Measurements from ENCODE around the gene NRP2.

NRP2 gene

DNA sequence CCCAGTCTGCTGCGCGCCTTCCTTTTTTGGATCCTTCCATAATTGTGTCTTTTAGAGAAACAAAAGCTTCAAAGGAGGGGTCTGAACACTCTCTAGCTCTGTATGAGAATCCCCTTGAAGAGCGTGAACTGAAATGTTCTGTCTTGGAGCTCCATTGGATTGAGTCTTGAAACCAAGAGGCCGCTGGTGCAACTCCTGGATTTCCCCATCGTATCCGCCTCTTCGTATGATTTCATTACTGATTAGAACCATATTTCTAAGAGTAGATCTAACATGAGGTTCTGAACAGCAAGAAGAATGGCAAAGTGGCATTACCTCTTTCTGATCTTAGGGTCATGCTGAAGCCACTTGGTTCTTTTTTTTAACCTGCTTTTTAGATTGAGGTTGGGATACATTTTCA, 31.4 kb upstream of the NRP2 start:
- no peak for ATAC-seq
- TF ChIP-seq ZNF70 (CRISPR knock-in tag; IDR thresholded peaks at IDR 0.05): no peak
- no peak for TF ChIP-seq SNAI2 (CRISPR knock-in tag; IDR thresholded peaks at IDR 0.05)
- TF ChIP-seq ISL1 (CRISPR knock-in tag; IDR thresholded peaks at IDR 0.05): no peak
- no peak for TF ChIP-seq GLIS3 (CRISPR knock-in tag; IDR thresholded peaks at IDR 0.05)

DNA sequence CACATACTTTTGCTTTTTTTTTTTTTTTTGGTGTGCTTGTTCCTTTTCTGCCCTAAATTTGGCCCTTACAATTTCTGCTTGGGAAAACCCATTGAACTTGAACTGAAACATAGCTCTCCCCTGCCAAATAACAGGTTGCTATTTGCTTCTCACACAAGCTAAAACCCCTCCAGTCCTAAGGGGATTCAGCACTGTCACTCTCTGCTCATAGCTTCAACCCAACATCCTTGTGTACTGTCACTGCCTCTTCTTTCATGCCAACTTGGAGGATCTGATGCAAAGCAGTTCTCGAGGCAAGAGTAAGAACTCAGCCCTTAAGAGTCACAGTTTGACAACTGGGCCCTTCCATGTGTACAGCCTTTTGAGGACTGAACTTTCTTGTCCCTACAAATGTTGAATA, 30.6 kb upstream of the NRP2 start:
- TF ChIP-seq GLIS3 (CRISPR knock-in tag; IDR thresholded peaks at IDR 0.05): no peak
- TF ChIP-seq OSR1 (CRISPR knock-in tag; IDR thresholded peaks at IDR 0.05): no peak
- TF ChIP-seq ESRRG (CRISPR knock-in tag; IDR thresholded peaks at IDR 0.05): no peak
- TF ChIP-seq, protein P1, sequence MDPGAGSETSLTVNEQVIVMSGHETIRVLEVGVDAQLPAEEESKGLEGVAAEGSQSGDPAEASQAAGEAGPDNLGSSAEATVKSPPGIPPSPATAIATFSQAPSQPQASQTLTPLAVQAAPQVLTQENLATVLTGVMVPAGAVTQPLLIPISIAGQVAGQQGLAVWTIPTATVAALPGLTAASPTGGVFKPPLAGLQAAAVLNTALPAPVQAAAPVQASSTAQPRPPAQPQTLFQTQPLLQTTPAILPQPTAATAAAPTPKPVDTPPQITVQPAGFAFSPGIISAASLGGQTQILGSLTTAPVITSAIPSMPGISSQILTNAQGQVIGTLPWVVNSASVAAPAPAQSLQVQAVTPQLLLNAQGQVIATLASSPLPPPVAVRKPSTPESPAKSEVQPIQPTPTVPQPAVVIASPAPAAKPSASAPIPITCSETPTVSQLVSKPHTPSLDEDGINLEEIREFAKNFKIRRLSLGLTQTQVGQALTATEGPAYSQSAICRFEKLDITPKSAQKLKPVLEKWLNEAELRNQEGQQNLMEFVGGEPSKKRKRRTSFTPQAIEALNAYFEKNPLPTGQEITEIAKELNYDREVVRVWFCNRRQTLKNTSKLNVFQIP (CRISPR knock-in tag; IDR thresholded peaks at IDR 0.05; ENCODE audit: borderline replicate concordance, low read depth): no peak
- TF ChIP-seq BACH2 (CRISPR knock-in tag; IDR thresholded peaks at IDR 0.05; ENCODE audit: borderline replicate concordance): no peak
- TF ChIP-seq SNAI2 (CRISPR knock-in tag; IDR thresholded peaks at IDR 0.05): no peak
- no peak for TF ChIP-seq RARB (CRISPR knock-in tag; IDR thresholded peaks at IDR 0.05)
- TF ChIP-seq ZNF565 (CRISPR knock-in tag; conservative IDR thresholded peaks at IDR 0.05; ENCODE audit: low read depth): no peak
- TF ChIP-seq CSDC2 (CRISPR knock-in tag; IDR thresholded peaks at IDR 0.05): no peak
- TF ChIP-seq TOX (CRISPR knock-in tag; IDR thresholded peaks at IDR 0.05; ENCODE audit: borderline replicate concordance): no peak
- no peak for TF ChIP-seq ZNF8 (CRISPR knock-in tag; IDR thresholded peaks at IDR 0.05)
- TF ChIP-seq, protein P2, sequence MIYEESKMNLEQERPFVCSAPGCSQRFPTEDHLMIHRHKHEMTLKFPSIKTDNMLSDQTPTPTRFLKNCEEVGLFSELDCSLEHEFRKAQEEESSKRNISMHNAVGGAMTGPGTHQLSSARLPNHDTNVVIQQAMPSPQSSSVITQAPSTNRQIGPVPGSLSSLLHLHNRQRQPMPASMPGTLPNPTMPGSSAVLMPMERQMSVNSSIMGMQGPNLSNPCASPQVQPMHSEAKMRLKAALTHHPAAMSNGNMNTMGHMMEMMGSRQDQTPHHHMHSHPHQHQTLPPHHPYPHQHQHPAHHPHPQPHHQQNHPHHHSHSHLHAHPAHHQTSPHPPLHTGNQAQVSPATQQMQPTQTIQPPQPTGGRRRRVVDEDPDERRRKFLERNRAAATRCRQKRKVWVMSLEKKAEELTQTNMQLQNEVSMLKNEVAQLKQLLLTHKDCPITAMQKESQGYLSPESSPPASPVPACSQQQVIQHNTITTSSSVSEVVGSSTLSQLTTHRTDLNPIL (CRISPR knock-in tag; IDR thresholded peaks at IDR 0.05; ENCODE audit: low read depth): no peak
- no peak for TF ChIP-seq ZNF70 (CRISPR knock-in tag; IDR thresholded peaks at IDR 0.05)
- TF ChIP-seq PPARA (CRISPR knock-in tag; IDR thresholded peaks at IDR 0.05; ENCODE audit: borderline replicate concordance): no peak
- no peak for TF ChIP-seq ARNTL (CRISPR knock-in tag; IDR thresholded peaks at IDR 0.05; ENCODE audit: borderline replicate concordance, low read depth)
- TF ChIP-seq, protein P3, sequence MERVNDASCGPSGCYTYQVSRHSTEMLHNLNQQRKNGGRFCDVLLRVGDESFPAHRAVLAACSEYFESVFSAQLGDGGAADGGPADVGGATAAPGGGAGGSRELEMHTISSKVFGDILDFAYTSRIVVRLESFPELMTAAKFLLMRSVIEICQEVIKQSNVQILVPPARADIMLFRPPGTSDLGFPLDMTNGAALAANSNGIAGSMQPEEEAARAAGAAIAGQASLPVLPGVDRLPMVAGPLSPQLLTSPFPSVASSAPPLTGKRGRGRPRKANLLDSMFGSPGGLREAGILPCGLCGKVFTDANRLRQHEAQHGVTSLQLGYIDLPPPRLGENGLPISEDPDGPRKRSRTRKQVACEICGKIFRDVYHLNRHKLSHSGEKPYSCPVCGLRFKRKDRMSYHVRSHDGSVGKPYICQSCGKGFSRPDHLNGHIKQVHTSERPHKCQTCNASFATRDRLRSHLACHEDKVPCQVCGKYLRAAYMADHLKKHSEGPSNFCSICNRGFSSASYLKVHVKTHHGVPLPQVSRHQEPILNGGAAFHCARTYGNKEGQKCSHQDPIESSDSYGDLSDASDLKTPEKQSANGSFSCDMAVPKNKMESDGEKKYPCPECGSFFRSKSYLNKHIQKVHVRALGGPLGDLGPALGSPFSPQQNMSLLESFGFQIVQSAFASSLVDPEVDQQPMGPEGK (CRISPR knock-in tag; IDR thresholded peaks at IDR 0.05; ENCODE audit: borderline replicate concordance): no peak
- no peak for ATAC-seq

DNA sequence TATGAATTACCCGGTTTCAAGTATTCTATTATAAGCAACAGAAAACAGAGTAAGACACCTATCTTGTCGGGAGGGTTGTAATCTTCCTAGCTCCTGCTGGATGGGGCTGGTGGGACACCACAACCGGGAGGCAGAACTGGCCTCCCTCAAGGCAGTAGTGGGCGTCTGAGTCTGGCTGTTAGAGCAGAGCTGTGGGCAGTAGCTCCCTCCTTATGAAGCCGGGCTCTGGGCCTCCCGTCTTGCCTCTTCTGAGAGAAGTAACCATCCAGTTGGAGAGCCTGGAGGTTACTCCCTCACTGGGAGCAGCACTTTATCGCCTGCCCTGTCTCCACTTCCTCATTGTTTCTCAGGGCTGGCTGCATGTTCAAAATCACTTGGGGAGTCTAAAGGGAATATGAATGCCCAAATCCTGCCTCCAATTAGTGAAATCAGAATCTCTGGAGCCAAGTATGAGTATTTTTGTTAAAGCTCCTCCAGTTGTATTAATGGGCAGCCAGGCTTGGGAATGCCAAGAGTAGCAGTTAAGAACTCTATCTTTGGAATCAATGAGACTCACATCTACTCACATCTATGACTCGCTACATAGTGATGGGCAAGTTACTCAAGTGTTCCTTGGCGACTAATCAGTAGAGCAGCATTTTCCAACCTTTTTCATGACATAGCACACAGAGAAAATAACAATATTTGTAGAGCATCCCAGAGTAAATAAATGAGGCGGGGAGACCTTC, 27.3 kb upstream of the NRP2 start:
- ATAC-seq: peak; percentile 76
- TF ChIP-seq BACH2 (CRISPR knock-in tag; IDR thresholded peaks at IDR 0.05; ENCODE audit: borderline replicate concordance) (no peak), TOX (CRISPR knock-in tag; IDR thresholded peaks at IDR 0.05; ENCODE audit: borderline replicate concordance) (no peak), TCF4 (CRISPR knock-in tag; IDR thresholded peaks at IDR 0.05; ENCODE audit: borderline replicate concordance) (no peak), RARB (CRISPR knock-in tag; IDR thresholded peaks at IDR 0.05) (no peak), SNAI2 (CRISPR knock-in tag; IDR thresholded peaks at IDR 0.05) (no peak), ISL1 (CRISPR knock-in tag; IDR thresholded peaks at IDR 0.05) (no peak), ZNF8 (CRISPR knock-in tag; IDR thresholded peaks at IDR 0.05) (no peak), ZNF565 (CRISPR knock-in tag; conservative IDR thresholded peaks at IDR 0.05; ENCODE audit: low read depth) (no peak), ARNTL (CRISPR knock-in tag; IDR thresholded peaks at IDR 0.05; ENCODE audit: borderline replicate concordance, low read depth) (no peak), ZFP3 (CRISPR knock-in tag; IDR thresholded peaks at IDR 0.05) (no peak), ZFP30 (CRISPR knock-in tag; IDR thresholded peaks at IDR 0.05) (no peak), ZNF70 (CRISPR knock-in tag; IDR thresholded peaks at IDR 0.05) (no peak)
- TF ChIP-seq, protein P2 (CRISPR knock-in tag; IDR thresholded peaks at IDR 0.05; ENCODE audit: low read depth): no peak
- TF ChIP-seq, protein P4, sequence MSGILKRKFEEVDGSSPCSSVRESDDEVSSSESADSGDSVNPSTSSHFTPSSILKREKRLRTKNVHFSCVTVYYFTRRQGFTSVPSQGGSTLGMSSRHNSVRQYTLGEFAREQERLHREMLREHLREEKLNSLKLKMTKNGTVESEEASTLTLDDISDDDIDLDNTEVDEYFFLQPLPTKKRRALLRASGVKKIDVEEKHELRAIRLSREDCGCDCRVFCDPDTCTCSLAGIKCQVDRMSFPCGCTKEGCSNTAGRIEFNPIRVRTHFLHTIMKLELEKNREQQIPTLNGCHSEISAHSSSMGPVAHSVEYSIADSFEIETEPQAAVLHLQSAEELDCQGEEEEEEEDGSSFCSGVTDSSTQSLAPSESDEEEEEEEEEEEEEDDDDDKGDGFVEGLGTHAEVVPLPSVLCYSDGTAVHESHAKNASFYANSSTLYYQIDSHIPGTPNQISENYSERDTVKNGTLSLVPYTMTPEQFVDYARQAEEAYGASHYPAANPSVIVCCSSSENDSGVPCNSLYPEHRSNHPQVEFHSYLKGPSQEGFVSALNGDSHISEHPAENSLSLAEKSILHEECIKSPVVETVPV (CRISPR knock-in tag; IDR thresholded peaks at IDR 0.05): no peak
- TF ChIP-seq, protein P1 (CRISPR knock-in tag; IDR thresholded peaks at IDR 0.05; ENCODE audit: borderline replicate concordance, low read depth): no peak
